GM10266 (cell line): ENCODE measurements around the gene GPX4.

Source experiments
- DNase-seq: peaks from one replicate; pipeline ENCODE4 v3.0.0; 2012; ENCODE audit errors: extremely low spot score
- CTCF ChIP-seq: IDR thresholded peaks from 2 replicates; pipeline ENCODE4 v1.5.1; 2012; ENCODE audit warnings: mild to moderate bottlenecking, low read depth; ENCODE audit not compliant: control insufficient read depth, insufficient read depth; ENCODE audit errors: missing control alignments

The GPX4 gene

GRCh38 chr19:1103708-1104310 is at the start of gene GPX4:
Gene GPX4, plus strand, starts transcription at chr19:1103994. Its CDS starts 50 bp downstream, at chr19:1104044.
- peak; percentile 99 for DNase-seq
- no peak for TF ChIP-seq CTCF

GRCh38 chr19:1054102-1055027 is 49.4 kb upstream of the GPX4 start:
- no peak for DNase-seq
- no peak for TF ChIP-seq CTCF

- TF ChIP-seq CTCF: no peak
- DNase-seq: no peak
Observed at GRCh38 chr19:1055028-1055425, 48.8 kb upstream of the GPX4 start.

- TF ChIP-seq CTCF: no peak
- DNase-seq: no peak
Observed at GRCh38 chr19:1055886-1056620, 47.7 kb upstream of the GPX4 start.

GRCh38 chr19:1057176-1057855 is 46.5 kb upstream of the GPX4 start:
- DNase-seq: no peak
- TF ChIP-seq CTCF: peak; percentile 64

GRCh38 chr19:1058112-1058511 is 45.7 kb upstream of the GPX4 start:
- DNase-seq: no peak

More at GRCh38 chr19:1058112-1058511, 45.7 kb upstream of the GPX4 start:
- TF ChIP-seq CTCF: no peak
